CD14-positive monocyte (primary cell): Measurements from ENCODE around the gene SRD5A3. TPM values are rescaled to one million over a fixed set of nuclear protein-coding genes. Genes with fewer than 3 reads are reported as not detected.
A peak's percentile ranks its signal among the peaks of the same experiment; 100 is the strongest.
"Not testable (repeated sequence)": the region's sequence is repeated elsewhere in the genome, so short reads cannot be mapped to it uniquely, and the experiment has no call there.

Experiments used
- DNase-seq, 3 donors: peaks; one replicate each; pipeline ENCODE4 v3.0.0-alpha.2; 2011 to 2022
- H2AFZ ChIP-seq: 2 replicates; pipeline ENCODE4 v1.6.0; 2012; ENCODE audit warnings: mild to moderate bottlenecking, low read depth, low read length, inconsistent platforms; ENCODE audit not compliant: insufficient read depth, poor library complexity, severe bottlenecking
- H3K27ac ChIP-seq, 2 donors: 1 replicate in 1 of 2; 2 replicates in 1 of 2; pipeline ENCODE4 v1.5.1; 2012 to 2013; ENCODE audit warnings: low read length in 2 of 2, control low read depth in 1 of 2, inconsistent platforms in 1 of 2, low read depth in 1 of 2, mild to moderate bottlenecking in 1 of 2
- H3K27me3 ChIP-seq, 2 donors: one replicate each; pipeline versions ENCODE4 v1.6.0 to v1.6.1; 2011 to 2013; ENCODE audit warnings: low read length in 2 of 2; ENCODE audit not compliant: control insufficient read depth in 2 of 2, insufficient read depth in 2 of 2
- H3K36me3 ChIP-seq, 2 donors: replicated peaks in 1 of 2; 1 replicate in 1 of 2; 2 replicates in 1 of 2; pipeline versions ENCODE4 v1.5.1 to v1.6.1; 2012 to 2013; ENCODE audit warnings: low read length in 2 of 2, control low read depth in 1 of 2, inconsistent platforms in 1 of 2, mild to moderate bottlenecking in 1 of 2; ENCODE audit not compliant: insufficient read depth in 2 of 2, control insufficient read depth in 1 of 2
- H3K4me1 ChIP-seq, 2 donors: 1 replicate in 1 of 2; 2 replicates in 1 of 2; pipeline versions ENCODE4 v1.5.1 to v1.6.1; 2012 to 2013; ENCODE audit warnings: low read length in 2 of 2, control low read depth in 1 of 2, inconsistent platforms in 1 of 2, mild to moderate bottlenecking in 1 of 2, moderate library complexity in 1 of 2; ENCODE audit not compliant: insufficient read depth in 2 of 2, control insufficient read depth in 1 of 2
- H3K4me2 ChIP-seq: replicated peaks from 2 replicates; pipeline ENCODE3; 2012; ENCODE audit warnings: low read length, moderate library complexity, mild to moderate bottlenecking; ENCODE audit not compliant: poor library complexity, severe bottlenecking; ENCODE audit errors: extremely low read depth
- H3K4me3 ChIP-seq, 3 experiments: fragments of 200-600 bp in 1 of 3; sonication (generic) in 1 of 3; replicated peaks in 1 of 3; 1 replicate in 2 of 3; 2 replicates in 1 of 3; pipeline ENCODE4 v1.5.1; 2011 to 2013; ENCODE audit warnings: low read length in 3 of 3, mild to moderate bottlenecking in 3 of 3, control low read depth in 2 of 3, low read depth in 2 of 3, inconsistent platforms in 1 of 3, moderate library complexity in 1 of 3
- H3K79me2 ChIP-seq: 2 replicates; pipeline ENCODE4 v1.6.0; 2012; ENCODE audit warnings: mild to moderate bottlenecking, control low read depth, inconsistent platforms, low read length, moderate library complexity; ENCODE audit not compliant: insufficient read depth
- H3K9ac ChIP-seq: 2 replicates; pipeline ENCODE4 v1.6.0; 2017; ENCODE audit warnings: low read length, mild to moderate bottlenecking; ENCODE audit not compliant: insufficient read depth, poor library complexity, severe bottlenecking
- H3K9me3 ChIP-seq, 2 donors: replicated peaks in 1 of 2; 1 replicate in 1 of 2; 2 replicates in 1 of 2; pipeline versions ENCODE4 v1.5.1 to v1.6.1; 2012 to 2013; ENCODE audit warnings: low read length in 2 of 2, control low read depth in 1 of 2; ENCODE audit not compliant: control insufficient read depth in 1 of 2, insufficient read depth in 1 of 2
- H4K20me1 ChIP-seq: 2 replicates; pipeline ENCODE4 v1.6.0; 2012; ENCODE audit warnings: mild to moderate bottlenecking, low read length, control low read depth, moderate library complexity; ENCODE audit not compliant: insufficient read depth
- H3K27ac Mint-ChIP-seq, 7 donors: one replicate each; pipeline ENCODE4 v1.8.0; 2020; ENCODE audit warnings: mild to moderate bottlenecking in 7 of 7, mixed read lengths in 7 of 7, moderate library complexity in 6 of 7, inconsistent platforms in 2 of 7
- H3K27me3 Mint-ChIP-seq, 3 donors: one replicate each; pipeline ENCODE4 v1.8.0; 2021 to 2022; ENCODE audit warnings: low read depth in 3 of 3, mild to moderate bottlenecking in 3 of 3, mixed read lengths in 3 of 3, moderate library complexity in 3 of 3, inconsistent platforms in 1 of 3
- H3K36me3 Mint-ChIP-seq, 2 donors: one replicate each; pipeline ENCODE4 v1.8.0; 2020; ENCODE audit warnings: mixed read lengths in 2 of 2, inconsistent platforms in 1 of 2, mild to moderate bottlenecking in 1 of 2
- H3K4me1 Mint-ChIP-seq: one replicate; pipeline ENCODE4 v1.8.0; 2020; ENCODE audit warnings: mild to moderate bottlenecking, mixed read lengths
- H3K4me3 Mint-ChIP-seq, 2 donors: one replicate each; pipeline ENCODE4 v1.8.0; 2020; ENCODE audit warnings: mild to moderate bottlenecking in 2 of 2, mixed read lengths in 2 of 2, moderate library complexity in 1 of 2
- H3K9me3 Mint-ChIP-seq, 7 donors: one replicate each; pipeline ENCODE4 v1.8.0; 2020 to 2022; ENCODE audit warnings: mixed read lengths in 7 of 7, mild to moderate bottlenecking in 6 of 7, moderate library complexity in 6 of 7, inconsistent platforms in 2 of 7
- WGBS: methylation state at CpG from one replicate; pipeline ENCODE4 v1.1.5; 2013; ENCODE audit warnings: missing lambda C conversion rate; ENCODE audit not compliant: insufficient coverage; 5-methylcytosine and 5-hydroxymethylcytosine counted together
- intact Hi-C, 2 donors: fragments of 100-400 bp; cut with micrococcal nuclease; formaldehyde crosslinking; loops; one replicate each; pipeline versions ENCODE4 v1.15.0 to v1.15.1; 2023
- polyA plus RNA-seq, 3 donors: library from polyadenylated mRNA; depleted of rRNA in 1 of 3; unstranded in 2 of 3; stranded (reverse) in 1 of 3; fragments of 300-500 nt in 2 of 3; fragments of >200 nt in 1 of 3; fragmentation: Illumina TruSeq in 2 of 3; gene quantifications; 1 replicate in 2 of 3; 2 replicates in 1 of 3; pipeline ENCODE4 v1.2.3, GENCODE V29; 2012 to 2021
- TF ChIP-seq, protein P1 (sequence below): fragments of 200-600 bp; IDR thresholded peaks from one replicate; pipeline ENCODE4 v1.8.0; 2022; ENCODE audit warnings: antibody characterized with exemption, mild to moderate bottlenecking

The SRD5A3 gene
- polyA plus RNA-seq, 3 donors: 5.9 to 26.2 (median 16.2) TPM

DNA sequence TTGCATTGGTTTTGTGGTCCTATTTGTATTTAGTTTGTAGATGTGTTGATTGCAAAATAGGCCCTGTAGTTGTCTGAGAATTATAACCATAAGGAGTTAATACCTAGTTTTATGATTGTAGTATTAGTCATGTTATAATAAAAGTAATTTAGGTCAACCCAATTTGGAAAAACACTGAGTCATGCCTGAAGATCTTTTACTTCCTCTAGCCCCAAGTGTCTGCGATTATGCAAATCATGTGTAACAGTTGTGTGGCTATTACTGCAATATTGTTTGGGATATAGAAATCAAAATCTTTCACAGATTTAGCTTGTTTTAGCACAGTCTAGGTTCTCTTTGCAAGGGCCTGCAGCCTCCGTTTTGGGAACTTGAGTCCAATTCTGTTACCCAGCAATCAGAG, 12.6 kb downstream of the SRD5A3 start:
- Histone ChIP-seq H2AFZ (no peak overlapping the region), H3K36me3 (peaks cover 0 to 2% of the 10 kb centered on the region in 2 donors), H3K4me3 (peak overlapping the region in 1 of 3 experiments; percentile 39), H3K79me2 (no peaks in the 10 kb centered on the region), H3K9me3 (no peaks in the 10 kb centered on the region), H3K4me1 (peaks cover 17 to 21% of the 10 kb centered on the region in 2 donors), H3K9ac (no peak overlapping the region), H4K20me1 (no peaks in the 10 kb centered on the region), H3K27me3 (no peaks in the 10 kb centered on the region), H3K4me2 (peak overlapping the region; percentile 53), H3K27ac (peak overlapping the region in 1 of 2 donors; percentile 68)
- Mint-ChIP-seq H3K27me3 (peaks cover 0 to 2% (median 0%) of the 10 kb centered on the region in 3 donors), H3K36me3 (peaks cover 2 to 3% of the 10 kb centered on the region in 2 donors), H3K4me1 (peaks cover 20% of the 10 kb centered on the region), H3K27ac (peak overlapping the region; percentile 77 to 91 (median 86)), H3K4me3 (no peak overlapping the region), H3K9me3 (peaks cover 0 to 3% (median 0%) of the 10 kb centered on the region in 7 donors)
- DNase-seq: peak; percentile 69 to 81 (median 80)
- intact Hi-C loops: no loop called here
- TF ChIP-seq, protein P1, sequence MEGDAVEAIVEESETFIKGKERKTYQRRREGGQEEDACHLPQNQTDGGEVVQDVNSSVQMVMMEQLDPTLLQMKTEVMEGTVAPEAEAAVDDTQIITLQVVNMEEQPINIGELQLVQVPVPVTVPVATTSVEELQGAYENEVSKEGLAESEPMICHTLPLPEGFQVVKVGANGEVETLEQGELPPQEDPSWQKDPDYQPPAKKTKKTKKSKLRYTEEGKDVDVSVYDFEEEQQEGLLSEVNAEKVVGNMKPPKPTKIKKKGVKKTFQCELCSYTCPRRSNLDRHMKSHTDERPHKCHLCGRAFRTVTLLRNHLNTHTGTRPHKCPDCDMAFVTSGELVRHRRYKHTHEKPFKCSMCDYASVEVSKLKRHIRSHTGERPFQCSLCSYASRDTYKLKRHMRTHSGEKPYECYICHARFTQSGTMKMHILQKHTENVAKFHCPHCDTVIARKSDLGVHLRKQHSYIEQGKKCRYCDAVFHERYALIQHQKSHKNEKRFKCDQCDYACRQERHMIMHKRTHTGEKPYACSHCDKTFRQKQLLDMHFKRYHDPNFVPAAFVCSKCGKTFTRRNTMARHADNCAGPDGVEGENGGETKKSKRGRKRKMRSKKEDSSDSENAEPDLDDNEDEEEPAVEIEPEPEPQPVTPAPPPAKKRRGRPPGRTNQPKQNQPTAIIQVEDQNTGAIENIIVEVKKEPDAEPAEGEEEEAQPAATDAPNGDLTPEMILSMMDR: no peak
- no CpG with 5 or more reads among the region's 2 CpGs for WGBS

DNA sequence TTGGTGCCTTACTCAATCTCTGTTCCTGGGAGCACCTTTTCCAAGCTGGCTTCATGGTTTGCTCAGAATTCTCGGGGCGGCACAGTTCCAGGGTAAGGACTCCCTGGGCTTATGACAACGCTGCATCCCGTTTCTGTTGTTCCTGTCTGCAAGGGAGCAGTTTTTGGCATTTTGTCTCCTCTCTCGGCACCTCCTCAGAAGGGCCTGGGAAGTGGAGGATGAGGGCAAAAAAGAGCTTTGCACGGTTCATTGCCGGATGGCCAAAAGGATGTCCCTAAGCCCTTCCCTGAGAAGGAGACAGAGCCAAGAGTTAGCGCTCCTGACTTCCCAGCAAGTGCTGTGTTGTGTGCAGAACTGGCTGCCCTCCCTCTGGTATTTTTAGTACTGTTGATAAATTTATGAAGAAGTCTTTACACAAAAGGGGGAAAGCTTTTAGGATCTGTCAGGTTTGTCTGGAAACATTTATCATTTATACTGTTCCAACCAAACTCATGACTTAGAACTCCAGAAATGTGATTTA, 13.4 kb downstream of the SRD5A3 start:
- H3K27ac Mint-ChIP-seq: peak overlapping the region; percentile 77 to 91 (median 86)

DNA sequence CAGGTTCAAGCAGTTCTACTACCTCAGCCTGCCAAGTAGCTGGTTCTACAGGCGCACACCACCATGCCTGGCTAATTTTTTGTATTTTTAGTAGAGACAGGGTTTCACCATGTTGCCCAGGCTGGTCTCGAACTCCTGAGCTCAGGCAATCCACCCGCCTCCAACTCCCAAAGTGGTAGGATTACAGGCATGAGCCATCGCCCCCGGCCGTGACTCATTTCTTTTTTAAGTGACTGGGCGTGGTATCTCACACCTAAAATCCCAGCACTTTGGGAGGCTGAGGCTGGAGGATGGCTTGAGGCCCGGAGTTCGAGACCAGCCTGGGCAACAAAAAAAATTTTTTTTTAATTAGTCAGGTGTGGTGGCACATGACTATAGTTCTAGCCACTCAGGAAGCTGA, 16.9 kb downstream of the SRD5A3 start:
- H3K9ac ChIP-seq, H3K4me2 ChIP-seq, H3K36me3 Mint-ChIP-seq, H3K9me3 ChIP-seq, H3K27me3 ChIP-seq, H4K20me1 ChIP-seq, H3K4me3 ChIP-seq, H3K27me3 Mint-ChIP-seq, H2AFZ ChIP-seq, H3K27ac ChIP-seq, intact Hi-C loops, H3K79me2 ChIP-seq, H3K9me3 Mint-ChIP-seq, DNase-seq, H3K4me3 Mint-ChIP-seq: not testable (repeated sequence)
- H3K4me1 Mint-ChIP-seq: peaks cover 19% of the 10 kb centered on the region
- Histone ChIP-seq H3K36me3 (peaks cover 3 to 33% of the 10 kb centered on the region in 2 donors), H3K4me1 (peaks cover 16 to 19% of the 10 kb centered on the region in 2 donors)
- peak overlapping the region in 1 of 7 donors; percentile 53 for H3K27ac Mint-ChIP-seq
- 100% methylated on average over 1 of the region's 9 CpGs for WGBS

More for the DNA sequence above, 13.4 kb downstream of the SRD5A3 start:
- H3K4me1 Mint-ChIP-seq: peaks cover 20% of the 10 kb centered on the region
- H3K27me3 Mint-ChIP-seq: peaks cover under 1 to 2% (median 2%) of the 10 kb centered on the region in 3 donors
- no peak overlapping the region for H3K9ac ChIP-seq
- peaks cover 0 to 2% (median 0%) of the 10 kb centered on the region in 7 donors for H3K9me3 Mint-ChIP-seq
- H4K20me1 ChIP-seq: no peaks in the 10 kb centered on the region
- no peak for DNase-seq
- H3K79me2 ChIP-seq: no peaks in the 10 kb centered on the region
- H3K4me3 Mint-ChIP-seq: no peak overlapping the region
- TF ChIP-seq, protein P1: no peak
- H3K4me2 ChIP-seq: no peak overlapping the region
- H3K4me3 ChIP-seq: peak overlapping the region in 1 of 3 experiments; percentile 39
- peaks cover 3 to 5% of the 10 kb centered on the region in 2 donors for H3K36me3 Mint-ChIP-seq
- peaks cover 0 to 8% of the 10 kb centered on the region in 2 donors for H3K36me3 ChIP-seq
- H3K27me3 ChIP-seq: no peaks in the 10 kb centered on the region
- intact Hi-C loops: no loop called here
- 94% methylated on average over 7 of the region's 8 CpGs for WGBS
- no peaks in the 10 kb centered on the region for H3K9me3 ChIP-seq
- H3K4me1 ChIP-seq: peaks cover 17 to 21% of the 10 kb centered on the region in 2 donors
- H2AFZ ChIP-seq: peak overlapping the region; percentile 14
- peak overlapping the region; percentile 19 to 68 for H3K27ac ChIP-seq
